Measurements from ENCODE around the gene WDR37. TPM values are rescaled to one million over a fixed set of nuclear protein-coding genes. Genes with fewer than 3 reads are reported as not detected.

The WDR37 gene
- total RNA-seq, 2 donors from 2014 or later, result 18.6 to 18.7 TPM

DNA sequence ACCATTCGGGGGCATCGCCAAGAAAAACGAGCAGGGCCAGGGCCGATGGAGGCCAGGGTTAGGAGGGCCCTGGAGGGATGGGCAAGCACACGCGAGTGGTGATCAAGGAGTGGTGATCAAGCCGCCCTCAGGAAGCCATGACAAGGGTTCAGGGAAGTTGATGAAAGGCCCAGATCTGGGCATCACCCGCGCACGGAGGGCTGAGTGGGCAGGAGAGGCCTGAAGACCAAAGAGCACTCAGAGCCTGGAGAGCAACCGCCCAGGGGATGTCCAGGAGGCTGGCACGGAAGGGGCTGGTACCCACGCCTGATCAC, 114.6 kb downstream of the WDR37 start:
- TF ChIP-seq, protein P1, sequence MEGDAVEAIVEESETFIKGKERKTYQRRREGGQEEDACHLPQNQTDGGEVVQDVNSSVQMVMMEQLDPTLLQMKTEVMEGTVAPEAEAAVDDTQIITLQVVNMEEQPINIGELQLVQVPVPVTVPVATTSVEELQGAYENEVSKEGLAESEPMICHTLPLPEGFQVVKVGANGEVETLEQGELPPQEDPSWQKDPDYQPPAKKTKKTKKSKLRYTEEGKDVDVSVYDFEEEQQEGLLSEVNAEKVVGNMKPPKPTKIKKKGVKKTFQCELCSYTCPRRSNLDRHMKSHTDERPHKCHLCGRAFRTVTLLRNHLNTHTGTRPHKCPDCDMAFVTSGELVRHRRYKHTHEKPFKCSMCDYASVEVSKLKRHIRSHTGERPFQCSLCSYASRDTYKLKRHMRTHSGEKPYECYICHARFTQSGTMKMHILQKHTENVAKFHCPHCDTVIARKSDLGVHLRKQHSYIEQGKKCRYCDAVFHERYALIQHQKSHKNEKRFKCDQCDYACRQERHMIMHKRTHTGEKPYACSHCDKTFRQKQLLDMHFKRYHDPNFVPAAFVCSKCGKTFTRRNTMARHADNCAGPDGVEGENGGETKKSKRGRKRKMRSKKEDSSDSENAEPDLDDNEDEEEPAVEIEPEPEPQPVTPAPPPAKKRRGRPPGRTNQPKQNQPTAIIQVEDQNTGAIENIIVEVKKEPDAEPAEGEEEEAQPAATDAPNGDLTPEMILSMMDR (IDR thresholded peaks at IDR 0.05), result no peak
- Histone ChIP-seq H3K4me3 (no peak overlapping the region), H3K9me3 (no peaks in the 10 kb centered on the region), H3K36me3 (no peaks in the 10 kb centered on the region), H3K4me1 (no peaks in the 10 kb centered on the region), H3K27me3 (no peaks in the 10 kb centered on the region), H3K27ac (no peak overlapping the region), H3K9ac (ENCODE audit: low read depth in 2 of 2, low read length in 2 of 2) (no peak overlapping the region)
- no peak for DNase-seq
- intact Hi-C loops (cut with DNase I), result no loop called here

DNA sequence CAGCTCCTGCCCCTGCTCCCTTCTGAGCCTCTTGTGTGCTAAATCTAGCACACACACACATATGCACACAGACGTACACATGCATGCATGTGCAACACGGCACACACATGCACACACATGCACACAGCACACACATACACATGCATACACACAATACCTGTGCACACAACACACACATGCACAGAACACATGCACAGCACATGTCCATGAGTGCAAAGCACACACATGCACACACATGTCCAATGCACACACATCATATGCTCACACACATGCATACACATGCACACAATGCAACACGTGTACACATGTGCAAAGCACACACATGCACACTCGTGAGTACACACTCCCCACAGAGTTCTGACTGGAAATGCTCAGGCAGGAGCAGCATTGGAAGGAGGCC, 115.0 kb downstream of the WDR37 start:
- H3K27me3 ChIP-seq, result no peaks in the 10 kb centered on the region
- no peaks in the 10 kb centered on the region for H3K36me3 ChIP-seq
- TF ChIP-seq, protein P1 (IDR thresholded peaks at IDR 0.05), result no peak
- H3K4me1 ChIP-seq, result no peaks in the 10 kb centered on the region
- no peak overlapping the region for H3K27ac ChIP-seq
- intact Hi-C loops (cut with DNase I), result no loop called here
- no peaks in the 10 kb centered on the region for H3K9me3 ChIP-seq
- no peak for DNase-seq
- no peak overlapping the region for H3K4me3 ChIP-seq
- H3K9ac ChIP-seq (ENCODE audit: low read depth in 2 of 2, low read length in 2 of 2), result no peak overlapping the region

DNA sequence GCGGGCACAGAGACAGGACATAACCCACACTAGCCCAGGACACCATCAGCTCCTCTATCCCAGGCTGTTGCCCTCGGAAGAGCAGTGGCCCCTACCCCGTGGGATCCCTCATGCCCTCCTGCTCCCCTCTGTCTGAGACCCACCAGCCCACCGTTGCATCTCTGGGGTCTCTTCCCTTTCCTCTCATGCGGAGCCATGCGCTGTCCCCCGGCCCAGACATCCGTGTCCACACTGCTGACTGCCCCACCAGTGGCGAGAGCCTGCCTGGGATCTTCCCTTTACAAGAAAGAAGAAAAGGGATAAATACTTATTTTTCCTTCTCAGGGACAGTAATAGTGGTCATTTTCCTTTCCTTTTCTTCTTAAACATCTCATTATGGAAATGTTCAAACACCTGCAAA, 115.4 kb downstream of the WDR37 start:
- H3K9me3 ChIP-seq, result no peaks in the 10 kb centered on the region
- H3K27me3 ChIP-seq, result no peaks in the 10 kb centered on the region
- no peak for DNase-seq
- no peak overlapping the region for H3K4me3 ChIP-seq
- H3K9ac ChIP-seq (ENCODE audit: low read depth in 2 of 2, low read length in 2 of 2), result no peak overlapping the region
- H3K36me3 ChIP-seq, result no peaks in the 10 kb centered on the region
- intact Hi-C loops (cut with DNase I), result no loop called here
- TF ChIP-seq, protein P1 (IDR thresholded peaks at IDR 0.05), result no peak
- H3K4me1 ChIP-seq, result no peaks in the 10 kb centered on the region
- H3K27ac ChIP-seq, result no peak overlapping the region

DNA sequence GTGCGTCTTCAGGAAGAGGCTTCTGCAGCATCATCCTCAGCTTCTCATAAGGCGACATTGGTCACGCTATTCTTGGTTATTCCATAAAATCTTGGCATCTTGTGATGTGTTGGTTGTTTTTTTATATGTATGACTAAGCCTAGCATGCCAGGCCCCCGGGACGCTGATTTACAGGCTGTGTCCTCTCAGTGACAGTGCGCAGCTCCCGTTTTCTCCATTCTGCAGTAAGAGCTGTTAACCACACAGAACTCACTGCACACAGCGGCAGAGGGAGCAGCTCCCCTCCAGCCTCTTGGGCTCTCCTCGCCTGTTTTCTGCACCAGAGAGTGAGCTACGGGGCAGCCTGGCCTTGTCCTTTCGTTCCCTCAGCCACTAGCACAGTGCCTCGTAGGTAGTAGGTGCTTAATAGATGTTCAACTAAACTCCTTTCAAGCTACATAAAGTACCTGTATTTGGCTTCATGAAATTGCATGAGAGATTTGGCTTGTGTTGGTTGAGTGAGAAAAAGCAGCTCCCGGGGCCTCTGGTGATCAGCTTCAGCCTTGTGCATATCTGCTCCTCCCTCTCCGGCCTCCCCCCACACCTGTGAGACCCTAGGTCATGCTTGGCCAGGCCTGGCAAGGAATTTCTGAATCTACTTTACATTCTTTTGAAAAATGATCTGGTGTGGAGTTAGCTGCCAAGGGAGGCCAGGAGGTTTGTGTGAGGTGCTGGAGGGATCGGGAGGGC, 116.2 kb downstream of the WDR37 start:
- H3K27me3 ChIP-seq, result no peaks in the 10 kb centered on the region
- TF ChIP-seq, protein P1 (IDR thresholded peaks at IDR 0.05), result no peak

DNA sequence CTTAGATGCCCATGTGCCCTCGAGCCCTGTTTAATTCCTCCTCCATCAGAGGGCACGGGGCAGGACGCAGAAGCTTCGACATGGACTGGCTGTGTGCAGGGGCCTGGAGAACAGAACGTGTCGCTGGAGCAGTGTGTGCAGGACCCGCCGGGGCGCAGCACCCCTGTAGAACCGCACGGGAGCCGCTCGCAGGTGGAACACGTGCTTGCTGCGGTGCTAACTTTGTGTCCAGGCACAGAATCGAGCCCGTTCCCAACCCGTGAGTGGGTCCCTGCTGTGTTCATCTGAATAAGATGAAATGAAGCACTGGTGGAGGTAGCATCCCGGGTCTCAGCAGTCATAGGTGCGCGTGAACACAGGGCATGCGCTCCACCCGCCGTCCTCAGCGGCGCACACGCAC, 116.9 kb downstream of the WDR37 start:
- no peak overlapping the region for H3K9ac ChIP-seq (ENCODE audit: low read depth in 2 of 2, low read length in 2 of 2)
- no peaks in the 10 kb centered on the region for H3K27me3 ChIP-seq
- intact Hi-C loops (cut with DNase I), result no loop called here
- no peaks in the 10 kb centered on the region for H3K36me3 ChIP-seq
- H3K9me3 ChIP-seq, result no peaks in the 10 kb centered on the region
- no peak overlapping the region for H3K27ac ChIP-seq
- DNase-seq, result no peak
- H3K4me1 ChIP-seq, result no peaks in the 10 kb centered on the region
- no peak overlapping the region for H3K4me3 ChIP-seq
- TF ChIP-seq, protein P1 (IDR thresholded peaks at IDR 0.05), result no peak

More for the DNA sequence above, 116.2 kb downstream of the WDR37 start:
- no peaks in the 10 kb centered on the region for H3K36me3 ChIP-seq
- H3K4me3 ChIP-seq, result no peak overlapping the region
- H3K9me3 ChIP-seq, result no peaks in the 10 kb centered on the region
- H3K4me1 ChIP-seq, result no peaks in the 10 kb centered on the region
- intact Hi-C loops (cut with DNase I), result no loop called here
- H3K27ac ChIP-seq, result no peak overlapping the region
- H3K9ac ChIP-seq (ENCODE audit: low read depth in 2 of 2, low read length in 2 of 2), result no peak overlapping the region
- DNase-seq, result no peak
